Caco-2 (cell line): ENCODE measurements around the gene LDLRAD4. TPM values are rescaled to one million over a fixed set of nuclear protein-coding genes. Genes with fewer than 3 reads are reported as not detected.

ENCODE experiments used
- BruUV-seq: library from RNA; stranded (reverse); fragments of 400-500 nt; replicated peaks from 2 replicates; lab custom pipeline; 2021; lab: Mats Ljungman, UMichigan
- CTCF ChIA-PET: fragments of 300-600 bp; sonication (Branson Sonifier 250); formaldehyde crosslinking; loops from one replicate; lab custom pipeline; 2022; ENCODE audit warnings: antibody characterized with exemption; lab: Charles Lee
- POLR2A ChIA-PET: fragments of 300-600 bp; sonication (Branson Sonifier 250); formaldehyde crosslinking; loops from one replicate; lab custom pipeline; 2022; ENCODE audit warnings: antibody characterized with exemption; lab: Charles Lee
- DNase-seq, 2 experiments: peaks; one replicate each; pipeline versions ENCODE4 v3.0.0 to v3.0.0-alpha.2; 2020 to 2022
- H3K27me3 ChIP-seq: replicated peaks from 2 replicates; pipeline ENCODE4 v1.6.0; 2011; ENCODE audit warnings: low read length; ENCODE audit not compliant: control insufficient read depth, insufficient read depth
- H3K36me3 ChIP-seq: 2 replicates; pipeline ENCODE4 v1.5.1; 2011; ENCODE audit warnings: low read length; ENCODE audit not compliant: control insufficient read depth, insufficient read depth
- H3K4me1 ChIP-seq: fragments of 250-450 bp; sonication (Bioruptor Pico); 2 replicates; pipeline ENCODE4 v1.5.1; 2020; ENCODE audit warnings: mild to moderate bottlenecking
- H3K4me3 ChIP-seq: 2 replicates; pipeline ENCODE4 v1.5.1; 2011; ENCODE audit warnings: low read depth, mild to moderate bottlenecking, control low read depth, low read length
- H3K9me3 ChIP-seq: fragments of 250-450 bp; sonication (Bioruptor Pico); 2 replicates; pipeline ENCODE4 v1.5.1; 2020; ENCODE audit warnings: mild to moderate bottlenecking, moderate library complexity
- H3K27ac Mint-ChIP-seq: one replicate; pipeline ENCODE4 v1.8.0; 2022; ENCODE audit warnings: mixed read lengths; ENCODE audit not compliant: unreplicated experiment
- H3K27me3 Mint-ChIP-seq: one replicate; pipeline ENCODE4 v1.8.0; 2022; ENCODE audit warnings: mixed read lengths; ENCODE audit not compliant: insufficient read depth, unreplicated experiment
- H3K36me3 Mint-ChIP-seq: one replicate; pipeline ENCODE4 v1.8.0; 2022; ENCODE audit warnings: mild to moderate bottlenecking, mixed read lengths; ENCODE audit not compliant: insufficient read depth, unreplicated experiment
- H3K4me1 Mint-ChIP-seq: one replicate; pipeline ENCODE4 v1.8.0; 2022; ENCODE audit warnings: low read depth, mixed read lengths; ENCODE audit not compliant: unreplicated experiment
- H3K4me3 Mint-ChIP-seq: one replicate; pipeline ENCODE4 v1.8.0; 2022; ENCODE audit warnings: mild to moderate bottlenecking, moderate library complexity, mixed read lengths; ENCODE audit not compliant: unreplicated experiment
- H3K9me3 Mint-ChIP-seq: one replicate; pipeline ENCODE4 v1.8.0; 2022; ENCODE audit warnings: mixed read lengths; ENCODE audit not compliant: unreplicated experiment
- intact Hi-C: fragments of 100-400 bp; cut with micrococcal nuclease; formaldehyde crosslinking; loops from one replicate; pipeline ENCODE4 v1.10.0; 2022; ENCODE audit not compliant: unreplicated experiment
- total RNA-seq: library from RNA; stranded (reverse); gene quantifications from 2 replicates; pipeline ENCODE4 v1.2.3, GENCODE V29; 2022
- TF ChIP-seq, protein P1 (sequence below), 2 experiments: fragments of 200-600 bp in 1 of 2; IDR thresholded peaks; 1 replicate in 1 of 2; 2 replicates in 1 of 2; pipeline versions ENCODE4 v1.5.1 to v1.8.0; 2011 to 2022; ENCODE audit warnings: antibody characterized with exemption in 1 of 2, control low read depth in 1 of 2, inconsistent platforms in 1 of 2, low read depth in 1 of 2, low read length in 1 of 2, mild to moderate bottlenecking in 1 of 2, moderate library complexity in 1 of 2; ENCODE audit not compliant: insufficient read depth in 1 of 2, severe bottlenecking in 1 of 2, unreplicated experiment in 1 of 2

LDLRAD4 gene
- total RNA-seq, 1 experiment from 2014 or later = 1.2 TPM

DNA sequence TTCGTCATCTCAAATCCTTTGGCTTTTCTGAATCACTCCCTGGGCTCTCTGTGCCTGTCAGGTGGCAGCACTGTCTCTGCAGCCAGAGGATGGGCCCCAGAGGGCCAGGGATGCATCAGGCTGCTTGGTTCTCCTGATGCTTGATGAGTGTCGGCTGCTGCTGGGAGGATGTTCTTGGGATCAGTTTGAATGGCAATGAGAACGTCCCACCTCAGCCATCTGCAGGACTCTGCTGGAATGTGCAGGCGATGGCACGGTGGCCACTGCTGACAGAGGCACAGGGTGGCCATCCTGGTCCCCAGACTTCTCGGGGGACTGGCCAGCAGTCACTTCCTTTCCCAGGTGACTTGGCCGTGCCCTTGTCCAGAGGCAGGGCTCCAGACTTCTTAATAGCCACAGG lies 361.8 kb downstream of the LDLRAD4 start:
- Histone ChIP-seq H3K4me1 (no peaks in the 10 kb centered on the region), H3K4me3 (no peak overlapping the region), H3K36me3 (no peaks in the 10 kb centered on the region), H3K27me3 (no peaks in the 10 kb centered on the region), H3K9me3 (no peaks in the 10 kb centered on the region)
- H3K36me3 Mint-ChIP-seq = no peaks in the 10 kb centered on the region
- no peak overlapping the region for H3K27ac Mint-ChIP-seq
- POLR2A ChIA-PET = no interaction called here
- DNase-seq = no peak
- no peaks in the 10 kb centered on the region for H3K9me3 Mint-ChIP-seq
- TF ChIP-seq, protein P1, sequence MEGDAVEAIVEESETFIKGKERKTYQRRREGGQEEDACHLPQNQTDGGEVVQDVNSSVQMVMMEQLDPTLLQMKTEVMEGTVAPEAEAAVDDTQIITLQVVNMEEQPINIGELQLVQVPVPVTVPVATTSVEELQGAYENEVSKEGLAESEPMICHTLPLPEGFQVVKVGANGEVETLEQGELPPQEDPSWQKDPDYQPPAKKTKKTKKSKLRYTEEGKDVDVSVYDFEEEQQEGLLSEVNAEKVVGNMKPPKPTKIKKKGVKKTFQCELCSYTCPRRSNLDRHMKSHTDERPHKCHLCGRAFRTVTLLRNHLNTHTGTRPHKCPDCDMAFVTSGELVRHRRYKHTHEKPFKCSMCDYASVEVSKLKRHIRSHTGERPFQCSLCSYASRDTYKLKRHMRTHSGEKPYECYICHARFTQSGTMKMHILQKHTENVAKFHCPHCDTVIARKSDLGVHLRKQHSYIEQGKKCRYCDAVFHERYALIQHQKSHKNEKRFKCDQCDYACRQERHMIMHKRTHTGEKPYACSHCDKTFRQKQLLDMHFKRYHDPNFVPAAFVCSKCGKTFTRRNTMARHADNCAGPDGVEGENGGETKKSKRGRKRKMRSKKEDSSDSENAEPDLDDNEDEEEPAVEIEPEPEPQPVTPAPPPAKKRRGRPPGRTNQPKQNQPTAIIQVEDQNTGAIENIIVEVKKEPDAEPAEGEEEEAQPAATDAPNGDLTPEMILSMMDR (IDR thresholded peaks at IDR 0.05; ENCODE audit: insufficient read depth in 1 of 2, low read depth in 1 of 2, low read length in 1 of 2, severe bottlenecking in 1 of 2, unreplicated experiment in 1 of 2) = no peak
- intact Hi-C loops = no loop called here
- H3K4me1 Mint-ChIP-seq = no peaks in the 10 kb centered on the region
- H3K27me3 Mint-ChIP-seq = peaks cover 22% of the 10 kb centered on the region
- H3K4me3 Mint-ChIP-seq = no peak overlapping the region
- no TSS peak for BruUV-seq
- CTCF ChIA-PET = no interaction called here

DNA sequence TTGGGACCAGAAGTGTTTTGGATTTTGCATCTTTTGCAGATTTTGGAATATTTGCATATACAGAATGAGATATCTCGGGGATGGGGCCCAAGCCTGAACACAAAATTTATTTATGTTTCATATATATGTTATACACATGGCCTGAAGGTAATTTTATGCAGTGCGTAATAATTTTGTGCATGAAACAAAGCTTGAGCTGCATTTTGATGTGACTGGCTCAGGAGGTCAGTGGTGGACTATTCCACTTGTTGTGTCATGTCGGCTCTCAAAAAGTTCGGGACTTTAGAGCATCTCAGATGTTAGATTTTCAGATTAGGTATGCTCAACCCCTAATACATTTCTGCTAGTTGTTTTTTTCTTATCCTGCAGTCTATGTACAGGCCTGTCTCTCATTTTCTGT lies 362.4 kb downstream of the LDLRAD4 start:
- POLR2A ChIA-PET = no interaction called here
- H3K4me3 ChIP-seq = no peak overlapping the region
- Mint-ChIP-seq H3K4me1 (no peaks in the 10 kb centered on the region), H3K9me3 (no peaks in the 10 kb centered on the region), H3K36me3 (no peaks in the 10 kb centered on the region), H3K4me3 (no peak overlapping the region), H3K27ac (no peak overlapping the region), H3K27me3 (peaks cover 19% of the 10 kb centered on the region)
- H3K9me3 ChIP-seq = no peaks in the 10 kb centered on the region
- CTCF ChIA-PET = no interaction called here
- intact Hi-C loops = no loop called here
- no peaks in the 10 kb centered on the region for H3K27me3 ChIP-seq
- H3K4me1 ChIP-seq = no peaks in the 10 kb centered on the region
- BruUV-seq = no TSS peak
- TF ChIP-seq, protein P1 (IDR thresholded peaks at IDR 0.05; ENCODE audit: insufficient read depth in 1 of 2, low read depth in 1 of 2, low read length in 1 of 2, severe bottlenecking in 1 of 2, unreplicated experiment in 1 of 2) = no peak
- H3K36me3 ChIP-seq = no peaks in the 10 kb centered on the region
- DNase-seq = no peak

DNA sequence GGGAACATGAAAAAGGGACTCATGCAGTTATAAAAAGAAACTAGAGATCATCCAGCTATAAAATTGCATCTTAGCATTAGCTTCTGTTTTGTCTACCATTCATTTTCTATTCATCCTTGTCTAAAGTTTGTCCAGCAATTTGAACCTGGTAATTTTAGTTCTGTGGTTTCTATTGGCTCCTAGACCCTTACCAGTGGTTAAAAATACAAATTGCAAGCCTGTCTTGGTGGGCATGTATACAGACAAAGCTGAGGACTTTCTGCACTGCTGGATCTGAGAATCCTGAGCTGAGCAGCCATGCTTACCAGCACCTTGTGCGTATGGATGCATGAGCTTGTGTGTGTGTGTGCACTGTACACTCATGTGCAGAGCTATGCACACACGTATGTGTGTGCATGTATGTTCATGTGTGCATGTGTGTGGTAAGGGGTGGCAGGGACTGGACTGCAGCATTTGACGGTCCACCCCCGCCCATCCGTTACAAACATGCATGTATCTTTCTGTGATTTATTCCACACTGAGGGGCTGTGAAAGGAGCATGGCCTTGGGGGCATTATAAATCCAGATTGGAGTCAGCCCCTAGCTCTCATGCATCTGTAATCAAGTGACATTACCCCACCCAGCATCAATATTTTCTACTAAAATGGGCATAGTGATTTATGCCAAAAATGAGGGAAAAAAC lies 363.1 kb downstream of the LDLRAD4 start:
- no TSS peak for BruUV-seq
- TF ChIP-seq, protein P1 (IDR thresholded peaks at IDR 0.05; ENCODE audit: insufficient read depth in 1 of 2, low read depth in 1 of 2, low read length in 1 of 2, severe bottlenecking in 1 of 2, unreplicated experiment in 1 of 2) = no peak
- ChIA-PET CTCF (no interaction called here), POLR2A (no interaction called here)
- Mint-ChIP-seq H3K9me3 (no peaks in the 10 kb centered on the region), H3K4me1 (no peaks in the 10 kb centered on the region), H3K27ac (no peak overlapping the region), H3K27me3 (peaks cover 16% of the 10 kb centered on the region), H3K4me3 (no peak overlapping the region), H3K36me3 (no peaks in the 10 kb centered on the region)
- DNase-seq = no peak
- intact Hi-C loops = no loop called here
- H3K27me3 ChIP-seq = no peaks in the 10 kb centered on the region
- H3K4me3 ChIP-seq = no peak overlapping the region
- H3K4me1 ChIP-seq = no peaks in the 10 kb centered on the region
- no peaks in the 10 kb centered on the region for H3K36me3 ChIP-seq
- H3K9me3 ChIP-seq = no peaks in the 10 kb centered on the region
